NK-92 (cell line): ENCODE results near the gene ARHGEF37.
"Not testable (repeated sequence)": the region's sequence is repeated elsewhere in the genome, so short reads cannot be mapped to it uniquely, and the experiment has no call there.

Experiments used
- DNase-seq: peaks from one replicate; lab custom pipeline; 2025; ENCODE audit not compliant: unreplicated experiment; lab: John Stamatoyannopoulos, UW

ARHGEF37 gene

GRCh38 chr5:149564542-149565140 is 16.7 kb upstream of the ARHGEF37 start:
- not testable (repeated sequence) for DNase-seq

DNA sequence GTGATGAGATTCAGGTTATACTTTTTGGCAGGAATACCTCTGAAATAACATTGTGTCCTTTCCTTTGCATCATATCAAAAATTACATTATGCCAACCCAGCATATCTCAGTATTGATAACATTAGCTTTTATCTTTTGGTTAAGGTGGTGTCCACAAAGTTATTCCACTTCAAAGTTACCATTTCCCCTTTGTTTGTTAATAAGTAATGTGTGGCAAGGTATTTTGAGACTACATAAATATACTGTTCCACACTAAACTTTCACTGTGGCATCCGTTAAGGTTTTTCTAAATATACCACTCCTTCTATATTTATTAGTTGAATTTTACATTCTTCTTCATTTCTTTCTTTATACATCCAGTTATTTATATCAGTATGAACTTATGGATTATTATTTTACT is 14.1 kb upstream of the ARHGEF37 start:
- no peak for DNase-seq

DNA sequence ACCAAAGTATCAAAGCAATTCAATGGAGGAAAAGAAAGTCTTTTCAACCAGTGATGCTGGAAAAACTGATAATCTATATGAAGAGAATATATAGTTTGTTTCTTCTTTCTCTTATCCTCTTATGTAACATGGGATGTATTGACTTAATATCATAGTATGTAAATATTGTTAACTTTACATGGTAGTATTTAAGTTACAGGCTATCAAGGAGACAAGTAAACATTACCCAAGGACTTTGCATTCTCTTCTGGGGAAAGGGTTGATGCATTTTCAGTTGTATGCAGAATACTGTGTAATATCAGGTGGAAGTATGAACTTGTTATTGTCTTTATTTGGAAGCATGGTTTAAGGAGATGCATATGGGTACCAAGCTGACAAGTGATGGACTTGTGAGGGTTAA is 9.1 kb upstream of the ARHGEF37 start:
- DNase-seq, result no peak

DNA sequence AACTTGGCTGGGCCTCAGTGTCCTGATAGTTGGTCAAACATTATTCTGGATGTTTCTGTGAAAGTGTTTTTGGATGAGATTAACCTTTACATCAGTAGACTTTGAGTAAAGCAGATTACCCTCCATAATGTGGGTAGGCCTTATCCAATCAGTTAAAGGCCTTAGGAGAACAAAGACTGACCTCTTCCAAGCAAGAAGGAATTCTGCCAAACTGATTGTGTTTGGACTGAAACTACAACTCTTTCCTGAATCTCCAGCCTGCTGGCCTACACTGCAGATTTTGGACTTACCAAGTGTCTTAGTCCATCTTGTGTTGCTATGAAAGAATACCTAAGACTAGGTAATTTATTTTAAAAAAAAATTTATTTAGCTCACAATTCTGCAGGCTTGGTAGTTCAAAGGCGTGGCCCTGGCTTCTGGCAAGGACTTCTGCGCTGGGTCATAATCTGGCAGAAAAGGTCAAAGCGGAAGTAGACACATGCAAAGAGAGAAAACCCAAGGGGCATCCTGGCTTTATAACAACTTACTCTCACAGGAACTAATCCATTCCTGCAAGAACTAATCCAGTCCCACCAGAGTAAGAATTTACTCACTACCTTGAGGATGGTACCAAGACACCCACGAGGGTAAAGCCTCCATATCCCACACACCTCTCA is 8.6 kb upstream of the ARHGEF37 start:
- no peak for DNase-seq

DNA sequence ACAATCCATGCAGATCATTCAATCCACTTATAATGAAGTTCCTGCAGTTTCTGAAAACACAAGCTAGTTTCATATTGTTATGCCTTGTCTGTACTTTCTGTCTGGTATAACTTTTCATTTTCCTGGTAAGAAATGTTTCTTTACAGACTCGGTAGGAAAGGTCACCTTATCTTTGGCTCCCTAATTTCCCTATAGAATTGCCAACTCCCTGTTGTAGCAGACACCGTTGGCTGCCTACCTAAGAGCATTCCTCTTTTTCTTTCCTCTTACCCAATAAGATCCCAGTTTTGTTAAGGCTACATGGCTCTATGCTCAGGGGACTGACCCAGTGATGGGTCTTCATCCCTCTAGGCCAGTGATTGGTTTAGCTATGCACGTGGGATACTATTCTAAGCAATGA is 6.2 kb upstream of the ARHGEF37 start:
- DNase-seq, result no peak

DNA sequence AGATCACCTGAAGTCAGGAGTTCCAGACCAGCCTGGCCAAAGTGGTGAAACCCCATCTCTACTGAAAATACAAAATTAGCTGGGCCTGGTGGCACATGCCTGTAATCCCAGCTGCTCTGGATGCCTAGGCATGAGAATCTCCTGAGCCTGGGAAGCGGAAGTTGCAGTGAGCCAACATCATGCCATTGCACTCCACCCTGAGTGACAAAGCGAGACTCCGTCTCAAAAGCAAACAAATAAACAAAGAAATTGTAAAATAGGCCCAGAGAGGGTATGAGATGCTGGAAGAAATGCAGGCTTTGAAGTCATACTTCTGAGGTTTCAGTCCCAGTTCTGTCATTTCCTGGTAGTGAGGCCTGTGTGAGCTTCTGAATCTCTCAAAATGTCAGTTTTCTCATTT is 5.3 kb upstream of the ARHGEF37 start:
- DNase-seq, result no peak

GRCh38 chr5:149578896-149579295 is 2.4 kb upstream of the ARHGEF37 start:
- no peak for DNase-seq

- DNase-seq, result no peak
Measured at GRCh38 chr5:149580808-149581191, 498 bp upstream of the ARHGEF37 start.

GRCh38 chr5:149581931-149582768 is 852 bp downstream of the ARHGEF37 start:
- no peak for DNase-seq

DNA sequence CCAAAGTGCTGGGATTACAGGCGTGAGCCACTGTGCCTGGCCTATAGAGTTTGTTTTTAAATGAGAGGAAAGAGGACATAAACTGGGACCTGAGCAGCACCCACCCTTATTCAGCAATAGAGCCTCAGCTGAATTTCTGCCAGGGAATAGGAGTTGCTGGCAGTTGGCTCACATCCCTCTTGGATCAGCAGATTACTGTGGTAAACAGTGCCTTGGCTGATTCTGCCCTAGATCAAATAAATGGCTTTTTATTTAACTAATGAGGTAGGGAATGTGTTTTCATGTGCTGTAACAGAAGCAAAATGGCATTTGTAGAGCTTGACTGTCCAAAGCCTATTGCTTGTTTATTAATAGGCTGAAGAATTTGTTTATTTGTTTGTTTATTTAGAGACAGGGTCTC is 2.1 kb downstream of the ARHGEF37 start:
- no peak for DNase-seq

- no peak for DNase-seq
Measured at GRCh38 chr5:149584121-149584520, 2.8 kb downstream of the ARHGEF37 start.

GRCh38 chr5:149585910-149586309 is 4.6 kb downstream of the ARHGEF37 start:
- DNase-seq, result no peak

DNA sequence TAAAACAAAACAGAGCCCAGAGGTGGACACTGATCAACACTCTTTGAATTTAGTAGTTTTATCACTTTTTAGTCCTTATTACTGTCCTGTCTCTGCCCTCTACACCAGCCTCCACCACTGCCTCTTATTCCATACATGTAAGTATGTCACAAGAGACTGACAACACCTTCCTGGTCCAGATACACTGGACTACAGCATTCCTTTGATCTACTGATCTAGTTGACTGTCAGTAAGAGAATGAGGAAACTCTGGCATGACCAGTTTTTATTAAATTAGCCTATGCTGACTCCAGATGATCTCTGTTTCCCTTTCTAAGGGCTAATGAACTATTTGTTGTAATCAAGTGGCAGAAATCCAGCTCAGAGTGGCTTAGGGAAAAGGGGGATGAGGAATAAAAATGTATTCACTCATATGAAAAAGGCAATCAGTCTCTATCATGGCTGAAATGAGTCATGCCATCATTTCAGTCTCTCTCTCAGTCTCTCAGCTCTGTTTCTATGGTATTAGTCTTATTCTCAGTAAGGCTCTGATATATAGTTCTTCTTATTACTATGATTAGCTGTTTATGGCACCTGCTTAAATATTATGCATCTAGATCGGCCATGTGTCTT is 5.5 kb downstream of the ARHGEF37 start:
- no peak for DNase-seq

- DNase-seq, result no peak
Measured at GRCh38 chr5:149588936-149589335, 7.6 kb downstream of the ARHGEF37 start.

GRCh38 chr5:149593370-149593769 is 12.1 kb downstream of the ARHGEF37 start:
- no peak for DNase-seq

GRCh38 chr5:149594206-149594895 is 13.1 kb downstream of the ARHGEF37 start:
- no peak for DNase-seq

DNA sequence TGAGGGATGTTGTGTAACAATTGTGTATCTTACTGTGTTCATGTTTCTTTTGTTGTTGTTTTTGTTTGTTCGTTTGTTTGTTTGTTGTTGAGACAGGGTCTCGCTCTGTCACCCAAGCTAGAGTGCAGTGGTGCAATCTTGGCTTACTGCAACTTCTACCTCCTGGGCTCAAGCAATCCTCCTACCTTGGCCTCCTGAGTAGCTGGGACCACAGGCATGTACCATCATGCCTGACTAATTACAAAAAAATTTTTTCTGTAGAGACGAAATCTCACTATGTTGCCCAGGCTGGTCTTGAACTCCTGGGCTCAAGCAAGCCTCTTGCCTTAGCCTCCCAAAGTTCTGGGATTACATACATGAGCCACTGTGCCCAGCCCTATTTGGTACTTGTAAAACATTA is 13.8 kb downstream of the ARHGEF37 start:
- DNase-seq, result not testable (repeated sequence)

DNA sequence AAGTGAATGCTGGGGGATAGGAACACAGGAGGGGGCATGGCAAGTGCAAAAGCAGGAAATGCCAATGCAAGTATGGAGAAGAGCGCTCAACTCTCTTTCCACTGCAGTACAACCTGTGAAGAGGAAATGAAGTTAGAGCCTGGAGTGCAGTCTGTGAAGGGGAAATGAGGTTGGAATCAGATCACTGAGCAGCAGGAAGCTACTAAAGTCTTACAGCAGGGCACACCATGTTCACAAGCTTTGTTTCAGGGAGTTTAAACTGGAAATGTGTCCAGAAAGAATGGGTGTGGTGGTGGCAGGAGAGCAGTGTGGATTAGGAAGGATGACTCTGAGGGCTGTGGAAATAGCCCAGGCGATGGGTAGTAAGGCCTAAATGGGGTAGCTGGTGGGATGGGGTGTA is 15.4 kb downstream of the ARHGEF37 start:
- DNase-seq, result no peak

DNA sequence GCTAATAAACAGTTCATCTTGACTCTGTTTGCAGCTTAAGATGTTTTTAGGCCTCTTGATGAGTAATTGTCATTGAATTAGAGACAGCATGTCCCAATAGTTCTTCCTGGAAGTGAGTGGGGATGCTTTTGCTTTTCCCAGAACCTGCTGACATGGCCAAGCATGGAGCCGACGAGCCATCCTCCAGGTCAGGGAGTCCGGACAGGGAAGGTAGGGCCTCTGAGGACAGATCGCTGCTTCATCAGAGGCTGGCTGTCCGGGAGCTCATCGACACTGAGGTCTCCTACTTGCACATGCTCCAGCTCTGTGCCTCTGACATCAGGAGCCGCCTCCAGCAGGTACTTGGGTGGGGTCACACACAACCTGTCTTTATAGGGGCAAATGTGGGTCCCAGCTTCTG is 16.3 kb downstream of the ARHGEF37 start:
- DNase-seq, result no peak

DNA sequence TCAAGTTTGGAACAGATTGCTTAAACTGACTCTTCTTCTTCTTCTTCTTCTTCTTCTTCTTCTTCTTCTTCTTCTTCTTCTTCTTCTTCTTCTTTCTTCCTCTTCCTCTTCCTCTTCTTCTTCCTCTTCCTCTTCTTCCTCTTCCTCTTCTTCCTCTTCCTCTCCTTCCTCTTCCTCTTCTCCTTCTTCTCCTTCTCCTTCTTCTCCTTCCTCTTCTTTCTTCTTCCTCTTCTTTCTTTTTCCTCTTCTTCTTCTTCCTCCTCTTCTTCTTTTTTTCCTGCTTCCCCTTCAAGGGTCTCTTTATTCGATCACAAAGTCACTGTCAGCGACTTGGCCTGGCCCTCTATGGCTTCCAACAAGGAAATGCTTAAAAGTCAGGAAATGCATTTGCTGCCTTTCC is 16.9 kb downstream of the ARHGEF37 start:
- not testable (repeated sequence) for DNase-seq

- no peak for DNase-seq
Measured at GRCh38 chr5:149598966-149599365, 17.7 kb downstream of the ARHGEF37 start.
